Esophagus muscularis mucosa (tissue), 3 donors: ENCODE data around the gene NEK9.

Experiments
- POLR2AphosphoS5 ChIP-seq, 2 donors: sonication (generic); formaldehyde crosslinking; IDR thresholded peaks; one replicate each; pipeline ENCODE4 v1.6.1; 2017; ENCODE audit warnings: antibody characterized with exemption in 2 of 2
- TF ChIP-seq, protein P1 (sequence below), 3 experiments: fragments of 200-600 bp in 2 of 3; fragments of 450-650 bp in 1 of 3; sonication (generic) in 2 of 3; IDR thresholded peaks; one replicate each; pipeline ENCODE4 v1.5.1; 2017 to 2019; ENCODE audit warnings: antibody characterized with exemption in 3 of 3, mild to moderate bottlenecking in 2 of 3, moderate library complexity in 1 of 3

- TF ChIP-seq, protein P1, sequence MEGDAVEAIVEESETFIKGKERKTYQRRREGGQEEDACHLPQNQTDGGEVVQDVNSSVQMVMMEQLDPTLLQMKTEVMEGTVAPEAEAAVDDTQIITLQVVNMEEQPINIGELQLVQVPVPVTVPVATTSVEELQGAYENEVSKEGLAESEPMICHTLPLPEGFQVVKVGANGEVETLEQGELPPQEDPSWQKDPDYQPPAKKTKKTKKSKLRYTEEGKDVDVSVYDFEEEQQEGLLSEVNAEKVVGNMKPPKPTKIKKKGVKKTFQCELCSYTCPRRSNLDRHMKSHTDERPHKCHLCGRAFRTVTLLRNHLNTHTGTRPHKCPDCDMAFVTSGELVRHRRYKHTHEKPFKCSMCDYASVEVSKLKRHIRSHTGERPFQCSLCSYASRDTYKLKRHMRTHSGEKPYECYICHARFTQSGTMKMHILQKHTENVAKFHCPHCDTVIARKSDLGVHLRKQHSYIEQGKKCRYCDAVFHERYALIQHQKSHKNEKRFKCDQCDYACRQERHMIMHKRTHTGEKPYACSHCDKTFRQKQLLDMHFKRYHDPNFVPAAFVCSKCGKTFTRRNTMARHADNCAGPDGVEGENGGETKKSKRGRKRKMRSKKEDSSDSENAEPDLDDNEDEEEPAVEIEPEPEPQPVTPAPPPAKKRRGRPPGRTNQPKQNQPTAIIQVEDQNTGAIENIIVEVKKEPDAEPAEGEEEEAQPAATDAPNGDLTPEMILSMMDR (IDR thresholded peaks at IDR 0.05), result no peak
- peak; percentile 58 to 90 for TF ChIP-seq POLR2AphosphoS5 (IDR thresholded peaks at IDR 0.05)
These were observed 49.4 kb upstream of the NEK9 start, which contains the start of gene TMED10 for GRCh38 chr14:75176142-75176820.
